CD4-positive, CD25-positive, alpha-beta regulatory T cell (primary cell): ENCODE results near the gene UACA. TPM values are rescaled to one million over a fixed set of nuclear protein-coding genes. Genes with fewer than 3 reads are reported as not detected.

Source experiments
- ATAC-seq, 2 donors: fragments of 150-1000 bp; cut with Tn5 transposase; one replicate each; pipeline ENCODE4 v1.10.0; 2021; ENCODE audit warnings: low read depth in 2 of 2, moderate number of reproducible peaks in 2 of 2, moderate library complexity in 1 of 2
- DNase-seq, 3 donors: peaks; one replicate each; pipeline versions ENCODE4 v3.0.0 to v3.0.0-alpha.2; 2012 to 2022; ENCODE audit warnings: mixed read lengths in 1 of 3
- H3K27ac ChIP-seq: one replicate; pipeline ENCODE4 v1.7.0; 2013; ENCODE audit warnings: mild to moderate bottlenecking, low read length; ENCODE audit not compliant: insufficient read depth, poor library complexity, severe bottlenecking
- H3K27me3 ChIP-seq: one replicate; pipeline ENCODE4 v1.7.0; 2013; ENCODE audit warnings: low read length; ENCODE audit not compliant: control insufficient read depth, insufficient read depth
- H3K36me3 ChIP-seq: one replicate; pipeline ENCODE4 v1.7.0; 2013; ENCODE audit warnings: mild to moderate bottlenecking, low read length, moderate library complexity; ENCODE audit not compliant: control insufficient read depth, insufficient read depth
- H3K4me1 ChIP-seq: 2 replicates; pipeline ENCODE4 v1.7.0; 2013; ENCODE audit warnings: mild to moderate bottlenecking, low read length; ENCODE audit not compliant: insufficient read depth, control insufficient read depth, poor library complexity, severe bottlenecking
- H3K4me3 ChIP-seq: one replicate; pipeline ENCODE4 v1.7.0; 2013; ENCODE audit warnings: low read depth, mild to moderate bottlenecking, low read length, moderate library complexity
- H3K9me3 ChIP-seq, 2 experiments: 1 replicate in 1 of 2; 2 replicates in 1 of 2; pipeline ENCODE4 v1.7.0; 2013; ENCODE audit warnings: low read length in 2 of 2, mild to moderate bottlenecking in 1 of 2, moderate library complexity in 1 of 2; ENCODE audit not compliant: control insufficient read depth in 2 of 2
- H3K27ac Mint-ChIP-seq, 3 donors: one replicate each; pipeline ENCODE4 v1.8.0; 2020 to 2022; ENCODE audit warnings: mild to moderate bottlenecking in 3 of 3, mixed read lengths in 3 of 3, moderate library complexity in 2 of 3
- H3K27me3 Mint-ChIP-seq: one replicate; pipeline ENCODE4 v1.8.0; 2022; ENCODE audit warnings: mild to moderate bottlenecking, mixed read lengths
- H3K36me3 Mint-ChIP-seq: one replicate; pipeline ENCODE4 v1.8.0; 2020; ENCODE audit warnings: mixed read lengths
- H3K4me1 Mint-ChIP-seq, 4 donors: one replicate each; pipeline ENCODE4 v1.8.0; 2020 to 2022; ENCODE audit warnings: mixed read lengths in 4 of 4, mild to moderate bottlenecking in 1 of 4
- H3K4me3 Mint-ChIP-seq, 4 donors: one replicate each; pipeline ENCODE4 v1.8.0; 2020 to 2022; ENCODE audit warnings: mild to moderate bottlenecking in 4 of 4, mixed read lengths in 4 of 4, moderate library complexity in 3 of 4
- H3K9me3 Mint-ChIP-seq, 7 donors: one replicate each; pipeline ENCODE4 v1.8.0; 2020 to 2022; ENCODE audit warnings: mixed read lengths in 7 of 7, mild to moderate bottlenecking in 3 of 7, moderate library complexity in 2 of 7
- polyA plus RNA-seq, 4 donors: library from polyadenylated mRNA; unstranded; fragments of 300-500 nt; fragmentation: Illumina TruSeq; gene quantifications; one replicate each; pipeline ENCODE4 v1.2.3, GENCODE V29; 2021
- total RNA-seq: library from RNA; stranded (reverse); gene quantifications from one replicate; pipeline ENCODE4 v1.2.3, GENCODE V29; 2022

Gene UACA
- total and polyA plus RNA-seq, 5 donors from 2014 or later: 0.47 TPM; not detected in 4

DNA sequence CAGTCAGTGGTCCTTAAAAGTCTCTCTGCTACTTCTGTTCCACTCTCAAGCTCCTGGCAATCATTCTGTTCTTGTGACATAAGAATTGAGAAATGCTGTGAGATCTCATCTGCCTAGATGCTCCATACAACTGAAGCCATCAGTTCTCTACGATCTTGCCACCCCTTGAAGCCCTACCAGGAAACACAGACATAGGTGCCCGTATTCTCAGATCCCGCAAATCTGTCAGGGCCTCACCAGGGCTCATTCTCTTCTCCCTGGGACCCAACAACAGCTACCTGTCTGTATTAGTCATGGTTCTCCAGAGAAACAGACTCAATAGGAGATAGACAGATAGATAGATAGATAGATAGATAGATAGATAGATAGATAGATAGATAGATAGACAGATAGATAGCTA is 149.1 kb downstream of the UACA start:
- no peaks in the 10 kb centered on the region for H3K27me3 Mint-ChIP-seq
- no peak overlapping the region for H3K27ac Mint-ChIP-seq
- Histone ChIP-seq H3K36me3 (no peaks in the 10 kb centered on the region), H3K27me3 (peaks cover 1% of the 10 kb centered on the region), H3K9me3 (no peaks in the 10 kb centered on the region), H3K4me3 (no peak overlapping the region), H3K27ac (no peak overlapping the region), H3K4me1 (no peaks in the 10 kb centered on the region)
- no peak for DNase-seq
- H3K4me1 Mint-ChIP-seq: peaks cover 0 to 4% (median 0%) of the 10 kb centered on the region in 4 donors
- no peak overlapping the region for H3K4me3 Mint-ChIP-seq
- H3K36me3 Mint-ChIP-seq: no peaks in the 10 kb centered on the region
- ATAC-seq: no peak
- peaks cover 0 to 3% (median 0%) of the 10 kb centered on the region in 7 donors for H3K9me3 Mint-ChIP-seq

DNA sequence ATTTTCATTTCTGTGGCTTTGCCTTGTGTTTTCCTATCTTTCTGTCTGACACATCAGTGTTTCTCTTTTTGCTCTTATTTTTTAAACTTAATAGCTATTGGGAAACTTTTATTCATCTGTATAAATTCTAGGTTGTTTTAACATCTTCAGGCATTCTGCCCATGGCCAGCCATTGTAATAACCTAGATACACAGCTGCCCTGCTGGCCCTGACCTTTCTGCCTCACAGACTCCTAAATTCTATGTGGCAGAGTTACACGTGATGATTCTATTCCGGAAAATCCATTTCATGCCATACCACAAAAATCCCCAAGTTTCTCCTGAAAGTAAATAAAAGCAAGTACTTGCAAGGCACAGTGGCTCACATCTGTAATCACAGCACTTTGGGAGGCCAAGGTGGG is 150.1 kb downstream of the UACA start:
- no peaks in the 10 kb centered on the region for H3K9me3 ChIP-seq
- no peak overlapping the region for H3K4me3 ChIP-seq
- no peak overlapping the region for H3K27ac ChIP-seq
- no peaks in the 10 kb centered on the region for H3K36me3 ChIP-seq
- Mint-ChIP-seq H3K4me1 (peaks cover 0 to 4% (median 0%) of the 10 kb centered on the region in 4 donors), H3K9me3 (peaks cover 0 to 3% (median 0%) of the 10 kb centered on the region in 7 donors), H3K27me3 (no peaks in the 10 kb centered on the region), H3K36me3 (no peaks in the 10 kb centered on the region), H3K27ac (peak overlapping the region in 1 of 3 donors; percentile 50), H3K4me3 (no peak overlapping the region)
- DNase-seq (no peak), ATAC-seq (no peak)
- peaks cover 1% of the 10 kb centered on the region for H3K27me3 ChIP-seq
- no peaks in the 10 kb centered on the region for H3K4me1 ChIP-seq

DNA sequence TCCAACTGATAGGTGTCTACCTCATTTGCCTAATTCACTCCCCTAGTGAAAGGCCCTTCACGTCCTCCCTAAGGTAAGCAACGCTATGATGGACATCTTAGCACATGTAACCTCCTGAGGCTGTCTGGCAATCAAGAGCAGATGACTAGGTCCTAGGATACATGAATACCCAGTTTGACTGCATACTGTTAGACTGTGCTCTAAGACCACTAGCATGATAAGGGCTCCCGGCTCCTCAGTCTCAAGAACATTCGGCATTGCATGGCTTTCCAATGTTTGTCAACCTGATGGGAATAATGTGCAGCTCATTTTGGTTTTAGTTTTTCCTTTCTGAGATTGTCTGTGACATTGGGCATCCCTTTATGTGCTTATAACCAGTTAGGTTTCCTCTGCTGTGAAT is 152.1 kb downstream of the UACA start:
- no peaks in the 10 kb centered on the region for H3K36me3 Mint-ChIP-seq
- no peaks in the 10 kb centered on the region for H3K36me3 ChIP-seq
- H3K4me1 Mint-ChIP-seq: peaks cover 0 to 4% (median 0%) of the 10 kb centered on the region in 4 donors
- peaks cover 0 to 3% (median 0%) of the 10 kb centered on the region in 7 donors for H3K9me3 Mint-ChIP-seq
- H3K9me3 ChIP-seq: no peaks in the 10 kb centered on the region
- no peak overlapping the region for H3K27ac ChIP-seq
- peaks cover 4% of the 10 kb centered on the region for H3K27me3 Mint-ChIP-seq
- H3K4me1 ChIP-seq: no peaks in the 10 kb centered on the region
- no peak overlapping the region for H3K4me3 Mint-ChIP-seq
- no peak overlapping the region for H3K4me3 ChIP-seq
- no peaks in the 10 kb centered on the region for H3K27me3 ChIP-seq
- DNase-seq: no peak
- no peak overlapping the region for H3K27ac Mint-ChIP-seq
- ATAC-seq: no peak

DNA sequence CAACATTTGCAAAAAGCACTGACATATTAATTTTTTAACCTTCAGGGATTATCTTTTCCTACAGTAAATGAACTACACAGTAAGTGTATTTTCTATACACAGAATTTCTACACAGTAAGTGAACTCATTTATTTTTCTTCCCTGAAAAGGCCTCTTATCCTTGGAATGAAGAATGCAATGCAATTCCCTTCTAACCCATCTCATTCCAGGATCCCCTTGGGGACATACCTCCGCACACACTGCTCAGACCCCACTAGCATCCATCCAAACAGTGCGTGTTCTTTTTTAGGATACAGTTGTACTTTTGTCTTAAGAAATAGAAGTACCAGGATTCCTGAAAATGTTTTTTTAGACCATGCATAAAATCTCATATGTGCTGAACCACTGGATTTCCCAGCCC is 152.8 kb downstream of the UACA start:
- H3K4me3 ChIP-seq: no peak overlapping the region
- H3K36me3 ChIP-seq: no peaks in the 10 kb centered on the region
- no peak overlapping the region for H3K27ac ChIP-seq
- no peaks in the 10 kb centered on the region for H3K4me1 ChIP-seq
- Mint-ChIP-seq H3K4me3 (no peak overlapping the region), H3K27ac (no peak overlapping the region), H3K9me3 (peaks cover 0 to 3% (median 0%) of the 10 kb centered on the region in 7 donors), H3K4me1 (peaks cover 0 to 4% (median 0%) of the 10 kb centered on the region in 4 donors), H3K36me3 (no peaks in the 10 kb centered on the region), H3K27me3 (peaks cover 4% of the 10 kb centered on the region)
- DNase-seq (no peak), ATAC-seq (no peak)
- H3K9me3 ChIP-seq: no peaks in the 10 kb centered on the region
- no peaks in the 10 kb centered on the region for H3K27me3 ChIP-seq

DNA sequence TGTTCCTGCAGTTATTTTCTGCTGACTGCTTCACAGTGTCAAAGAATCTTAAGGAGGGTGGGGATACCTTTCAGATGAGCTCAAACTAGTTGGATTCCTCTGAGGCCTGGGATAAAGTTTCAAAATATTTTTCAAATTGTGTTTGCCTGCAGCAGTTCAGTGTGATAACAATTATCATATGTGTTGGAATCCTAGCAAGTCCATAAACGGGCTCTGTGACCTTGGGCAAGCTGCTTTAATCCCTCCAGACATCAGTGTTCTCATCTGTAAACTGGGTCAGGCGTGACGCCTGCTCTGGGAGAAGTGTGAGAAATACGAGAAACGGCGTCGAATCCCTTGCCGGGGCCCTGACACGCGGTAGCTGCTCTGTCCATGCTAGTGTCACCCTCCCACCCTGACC is 153.5 kb downstream of the UACA start:
- Mint-ChIP-seq H3K4me3 (no peak overlapping the region), H3K27me3 (peaks cover 4% of the 10 kb centered on the region), H3K9me3 (peaks cover 0 to 3% (median 0%) of the 10 kb centered on the region in 7 donors), H3K36me3 (no peaks in the 10 kb centered on the region), H3K27ac (no peak overlapping the region), H3K4me1 (no peaks in the 10 kb centered on the region)
- DNase-seq (no peak), ATAC-seq (no peak)
- Histone ChIP-seq H3K36me3 (no peaks in the 10 kb centered on the region), H3K4me1 (no peaks in the 10 kb centered on the region), H3K27ac (no peak overlapping the region), H3K27me3 (no peaks in the 10 kb centered on the region), H3K4me3 (no peak overlapping the region), H3K9me3 (no peaks in the 10 kb centered on the region)

DNA sequence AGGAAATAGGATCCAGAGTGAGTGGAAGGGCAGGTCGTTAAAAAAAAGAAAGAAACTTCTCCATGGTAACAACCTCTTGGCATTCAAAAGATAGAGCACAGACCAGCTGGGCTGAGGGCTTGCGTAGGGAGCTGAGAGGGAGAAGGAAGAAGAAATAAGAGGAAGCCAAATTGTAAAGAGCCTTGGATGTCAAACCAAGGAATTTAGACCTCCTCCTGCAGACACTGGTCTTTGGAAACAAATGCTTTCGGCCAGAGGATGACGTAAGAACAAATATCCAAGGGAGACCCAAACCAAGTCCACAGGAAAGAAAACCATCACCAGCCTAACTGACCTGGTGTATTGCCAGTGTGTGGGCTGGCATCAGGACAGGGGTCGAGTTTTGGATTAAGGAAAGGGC is 155.2 kb downstream of the UACA start:
- Mint-ChIP-seq H3K36me3 (no peaks in the 10 kb centered on the region), H3K4me3 (no peak overlapping the region), H3K27ac (peak overlapping the region in 1 of 3 donors; percentile 94), H3K9me3 (peaks cover 0 to 3% (median 0%) of the 10 kb centered on the region in 7 donors), H3K4me1 (no peaks in the 10 kb centered on the region), H3K27me3 (peaks cover 4% of the 10 kb centered on the region)
- H3K4me1 ChIP-seq: no peaks in the 10 kb centered on the region
- ATAC-seq (no peak), DNase-seq (no peak)
- H3K9me3 ChIP-seq: no peaks in the 10 kb centered on the region
- no peak overlapping the region for H3K4me3 ChIP-seq
- H3K27ac ChIP-seq: no peak overlapping the region
- no peaks in the 10 kb centered on the region for H3K36me3 ChIP-seq
- no peaks in the 10 kb centered on the region for H3K27me3 ChIP-seq

DNA sequence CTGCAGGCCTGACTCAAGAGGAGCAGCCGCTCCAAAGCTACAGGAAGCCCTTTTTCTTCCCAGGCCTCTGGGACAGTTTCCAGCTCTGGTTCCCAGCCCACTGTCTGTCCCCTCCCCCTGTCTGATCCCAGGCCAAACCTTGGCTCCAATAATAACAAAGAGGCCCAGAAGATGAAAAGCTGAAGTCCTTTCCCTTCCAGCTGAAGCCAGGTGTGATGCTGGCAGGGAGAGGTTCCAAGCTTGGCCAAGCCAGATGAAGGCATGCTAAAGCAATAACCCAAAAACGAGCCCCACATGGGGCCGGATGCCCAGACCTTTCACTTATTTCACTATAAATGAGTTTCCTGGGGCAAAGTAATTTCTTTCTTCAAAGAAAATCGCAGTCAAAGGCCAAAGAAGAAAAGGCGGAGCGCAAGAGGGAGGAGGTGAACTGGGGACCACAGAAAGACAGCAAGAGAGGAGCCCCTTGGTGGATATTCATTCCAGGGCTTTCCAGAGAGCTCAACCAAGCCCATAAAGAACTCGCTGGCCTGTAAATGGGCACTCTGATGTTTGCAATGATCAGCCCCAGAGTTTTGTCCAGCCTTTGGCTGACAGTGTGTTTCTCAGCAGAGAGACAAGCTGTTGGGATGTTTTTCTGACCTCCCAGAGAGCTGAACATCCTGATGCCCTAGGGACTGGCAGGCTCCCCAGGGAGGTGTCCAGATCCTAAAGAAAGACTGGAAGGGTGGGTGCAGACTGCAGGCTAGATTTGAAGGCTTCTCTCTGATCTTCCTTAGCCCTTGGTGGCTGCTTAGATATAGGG is 157.6 kb downstream of the UACA start:
- H3K27ac ChIP-seq: no peak overlapping the region
- no peak overlapping the region for H3K4me3 ChIP-seq
- no peaks in the 10 kb centered on the region for H3K4me1 Mint-ChIP-seq
- H3K9me3 ChIP-seq: no peaks in the 10 kb centered on the region
- H3K9me3 Mint-ChIP-seq: peaks cover 0 to under 1% (median 0%) of the 10 kb centered on the region in 7 donors
- H3K27me3 ChIP-seq: no peaks in the 10 kb centered on the region
- H3K36me3 ChIP-seq: no peaks in the 10 kb centered on the region
- no peaks in the 10 kb centered on the region for H3K36me3 Mint-ChIP-seq
- H3K4me1 ChIP-seq: no peaks in the 10 kb centered on the region
- no peak overlapping the region for H3K4me3 Mint-ChIP-seq
- peaks cover 4% of the 10 kb centered on the region for H3K27me3 Mint-ChIP-seq
- no peak overlapping the region for H3K27ac Mint-ChIP-seq
- no peak for ATAC-seq
- no peak for DNase-seq
